NCI-H1105 treated with DMSO at 0.1 percent for 48 hours (cell line): ENCODE results near the gene C1QL4.
"Not testable (repeated sequence)": the region's sequence is repeated elsewhere in the genome, so short reads cannot be mapped to it uniquely, and the experiment has no call there.

ENCODE experiments used
- DNase-seq: peaks from one replicate; lab custom pipeline; 2025; lab: John Stamatoyannopoulos, UW

C1QL4 gene

GRCh38 chr12:49336645-49337584 lies at the start of gene C1QL4:
Gene C1QL4 (minus strand): TSS chr12:49337188. CDS start chr12:49336477, 711 bp downstream.
- DNase-seq, result peak; percentile 45

- not testable (repeated sequence) for DNase-seq
Observed at GRCh38 chr12:49380184-49380583, 43.2 kb upstream of the C1QL4 start.

GRCh38 chr12:49377386-49377785 lies 40.4 kb upstream of the C1QL4 start:
- DNase-seq, result no peak

GRCh38 chr12:49375406-49375805 lies 38.4 kb upstream of the C1QL4 start:
- no peak for DNase-seq

GRCh38 chr12:49370539-49370938 lies 33.6 kb upstream of the C1QL4 start:
- no peak for DNase-seq

- peak; percentile 17 for DNase-seq
Observed at GRCh38 chr12:49369411-49370145, 32.6 kb upstream of the C1QL4 start.

- DNase-seq, result no peak
Observed at GRCh38 chr12:49368240-49368600, 31.2 kb upstream of the C1QL4 start.

- DNase-seq, result peak; percentile 23
Observed at GRCh38 chr12:49367381-49368239, 30.6 kb upstream of the C1QL4 start, which contains the start of gene SPATS2. Gene SPATS2 (plus strand): TSS chr12:49367462. CDS start chr12:49461013, 93,551 bp downstream.

GRCh38 chr12:49366652-49367380 lies 29.8 kb upstream of the C1QL4 start:
- DNase-seq, result peak; percentile 79

- DNase-seq, result peak; percentile 41
Observed at GRCh38 chr12:49366096-49366651, 29.2 kb upstream of the C1QL4 start.

GRCh38 chr12:49365542-49365941 lies 28.6 kb upstream of the C1QL4 start:
- DNase-seq, result no peak

GRCh38 chr12:49364989-49365388 lies 28.0 kb upstream of the C1QL4 start:
- no peak for DNase-seq

- no peak for DNase-seq
Observed at GRCh38 chr12:49362077-49362476, 25.1 kb upstream of the C1QL4 start.

GRCh38 chr12:49359671-49360070 lies 22.7 kb upstream of the C1QL4 start:
- no peak for DNase-seq

GRCh38 chr12:49358483-49359141 lies 21.6 kb upstream of the C1QL4 start:
- DNase-seq, result peak; percentile 62

GRCh38 chr12:49357103-49357678 lies 20.2 kb upstream of the C1QL4 start:
- DNase-seq, result peak; percentile 11

- DNase-seq, result no peak
Observed at GRCh38 chr12:49355913-49356312, 18.9 kb upstream of the C1QL4 start.

- no peak for DNase-seq
Observed at GRCh38 chr12:49352351-49352750, 15.4 kb upstream of the C1QL4 start.

- no peak for DNase-seq
Observed at GRCh38 chr12:49349266-49349665, 12.3 kb upstream of the C1QL4 start.

GRCh38 chr12:49348781-49349180 lies 11.8 kb upstream of the C1QL4 start:
- no peak for DNase-seq
